DND-41 (cell line): ENCODE results near the gene BYSL.

Source experiments
- ATAC-seq: fragments of 200-7000 bp; cut with Tn5 transposase; 3 replicates; pipeline ENCODE4 v1.9.1; 2021; ENCODE audit warnings: low read depth; ENCODE audit not compliant: insufficient read depth
- DNase-seq: peaks from one replicate; pipeline ENCODE4 v3.0.0-alpha.2; 2020
- H2AFZ ChIP-seq: 2 replicates; pipeline ENCODE4 v1.6.0; 2012; ENCODE audit warnings: low read depth, low read length
- H3K27ac ChIP-seq: 2 replicates; pipeline ENCODE4 v1.5.1; 2012; ENCODE audit warnings: low read length, inconsistent platforms
- H3K27me3 ChIP-seq: fragments of 200-600 bp; sonication (generic); 2 replicates; pipeline ENCODE4 v1.6.0; 2012; ENCODE audit warnings: low read length, mild to moderate bottlenecking, inconsistent platforms; ENCODE audit not compliant: insufficient read depth, poor library complexity
- H3K36me3 ChIP-seq: 2 replicates; pipeline ENCODE4 v1.5.1; 2012; ENCODE audit warnings: low read length, inconsistent platforms; ENCODE audit not compliant: insufficient read depth
- H3K4me1 ChIP-seq: 2 replicates; pipeline ENCODE4 v1.5.1; 2012; ENCODE audit warnings: mild to moderate bottlenecking, low read length; ENCODE audit not compliant: insufficient read depth
- H3K4me2 ChIP-seq: 2 replicates; pipeline ENCODE4 v1.6.0; 2012; ENCODE audit warnings: mild to moderate bottlenecking, moderate library complexity, low read length, inconsistent platforms; ENCODE audit not compliant: insufficient read depth
- H3K4me3 ChIP-seq, 2 experiments: fragments of 200-600 bp in 1 of 2; shearing (Covaris generic) in 1 of 2; 2 replicates each; pipeline ENCODE4 v1.5.1; 2012 to 2016; ENCODE audit warnings: inconsistent platforms in 2 of 2, low read length in 2 of 2, mild to moderate bottlenecking in 2 of 2, low read depth in 1 of 2, moderate library complexity in 1 of 2
- H3K79me2 ChIP-seq: 2 replicates; pipeline ENCODE4 v1.6.0; 2012; ENCODE audit warnings: low read length, inconsistent platforms; ENCODE audit not compliant: insufficient read depth
- H3K9ac ChIP-seq: 2 replicates; pipeline ENCODE4 v1.6.0; 2012; ENCODE audit warnings: low read depth, mild to moderate bottlenecking, inconsistent platforms, low read length, moderate library complexity
- H3K9me3 ChIP-seq: 2 replicates; pipeline ENCODE4 v1.5.1; 2012; ENCODE audit warnings: low read length, moderate library complexity, mild to moderate bottlenecking, inconsistent platforms; ENCODE audit not compliant: insufficient read depth, severe bottlenecking
- H4K20me1 ChIP-seq: 2 replicates; pipeline ENCODE4 v1.6.0; 2012; ENCODE audit warnings: low read length; ENCODE audit not compliant: insufficient read depth
- EZH2 ChIP-seq: IDR thresholded peaks from 3 replicates; pipeline ENCODE4 v1.6.1; 2012; ENCODE audit warnings: borderline replicate concordance, low read depth, mild to moderate bottlenecking, moderate library complexity, low read length, inconsistent platforms; ENCODE audit not compliant: severe bottlenecking
- TF ChIP-seq, protein P1 (sequence below): IDR thresholded peaks from 2 replicates; pipeline ENCODE4 v1.5.1; 2012; ENCODE audit warnings: borderline replicate concordance, low read length, moderate library complexity, mild to moderate bottlenecking; ENCODE audit not compliant: poor library complexity, severe bottlenecking; ENCODE audit errors: extremely low read depth

Gene BYSL

DNA sequence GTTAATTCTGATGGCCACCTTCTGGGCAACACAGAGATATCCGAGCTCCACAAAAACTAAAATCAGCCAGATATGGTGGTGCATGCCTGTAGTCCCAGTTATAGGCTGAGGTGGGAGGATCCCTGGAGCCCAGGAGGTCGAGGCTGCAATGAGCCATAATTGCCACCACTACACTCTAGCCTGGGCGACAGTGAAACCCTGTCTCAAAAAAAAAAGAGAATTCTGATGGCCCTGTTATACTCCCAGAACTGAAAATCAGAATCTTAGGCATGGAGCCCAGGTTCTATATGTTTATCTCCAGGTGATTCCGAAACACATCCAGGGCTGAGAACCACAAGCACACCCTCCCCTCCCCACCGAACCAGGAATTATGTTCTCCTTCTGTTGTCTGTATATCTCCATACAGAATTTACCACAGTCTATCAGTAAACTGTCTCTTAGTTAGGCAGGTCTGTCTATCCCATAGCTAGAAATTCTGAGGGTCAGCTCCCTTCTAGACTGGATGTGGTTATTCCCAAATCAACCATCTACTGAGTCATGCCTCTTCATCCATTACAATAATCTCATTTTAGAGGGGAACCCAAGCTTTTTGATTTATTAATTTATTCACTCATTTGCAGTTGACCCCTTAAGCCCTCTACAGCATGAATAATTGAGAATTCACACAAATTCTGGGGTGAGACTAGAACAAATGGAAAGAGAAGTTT, 45.1 kb downstream of the BYSL start:
- no peak overlapping the region for H3K9ac ChIP-seq
- peaks cover 8% of the 10 kb centered on the region for H3K79me2 ChIP-seq
- H3K27ac ChIP-seq, result no peak overlapping the region
- H3K4me3 ChIP-seq, result no peak overlapping the region
- no peaks in the 10 kb centered on the region for H3K9me3 ChIP-seq
- peaks cover 12% of the 10 kb centered on the region for H3K4me1 ChIP-seq
- no peak for ATAC-seq
- H4K20me1 ChIP-seq, result no peaks in the 10 kb centered on the region
- no peak overlapping the region for H3K4me2 ChIP-seq
- TF ChIP-seq, protein P1, sequence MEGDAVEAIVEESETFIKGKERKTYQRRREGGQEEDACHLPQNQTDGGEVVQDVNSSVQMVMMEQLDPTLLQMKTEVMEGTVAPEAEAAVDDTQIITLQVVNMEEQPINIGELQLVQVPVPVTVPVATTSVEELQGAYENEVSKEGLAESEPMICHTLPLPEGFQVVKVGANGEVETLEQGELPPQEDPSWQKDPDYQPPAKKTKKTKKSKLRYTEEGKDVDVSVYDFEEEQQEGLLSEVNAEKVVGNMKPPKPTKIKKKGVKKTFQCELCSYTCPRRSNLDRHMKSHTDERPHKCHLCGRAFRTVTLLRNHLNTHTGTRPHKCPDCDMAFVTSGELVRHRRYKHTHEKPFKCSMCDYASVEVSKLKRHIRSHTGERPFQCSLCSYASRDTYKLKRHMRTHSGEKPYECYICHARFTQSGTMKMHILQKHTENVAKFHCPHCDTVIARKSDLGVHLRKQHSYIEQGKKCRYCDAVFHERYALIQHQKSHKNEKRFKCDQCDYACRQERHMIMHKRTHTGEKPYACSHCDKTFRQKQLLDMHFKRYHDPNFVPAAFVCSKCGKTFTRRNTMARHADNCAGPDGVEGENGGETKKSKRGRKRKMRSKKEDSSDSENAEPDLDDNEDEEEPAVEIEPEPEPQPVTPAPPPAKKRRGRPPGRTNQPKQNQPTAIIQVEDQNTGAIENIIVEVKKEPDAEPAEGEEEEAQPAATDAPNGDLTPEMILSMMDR, result no peak
- H3K27me3 ChIP-seq, result no peaks in the 10 kb centered on the region
- H2AFZ ChIP-seq, result no peak overlapping the region
- no peak for DNase-seq
- H3K36me3 ChIP-seq, result peaks cover 5% of the 10 kb centered on the region; the same call in 1 of the 2 replicates

DNA sequence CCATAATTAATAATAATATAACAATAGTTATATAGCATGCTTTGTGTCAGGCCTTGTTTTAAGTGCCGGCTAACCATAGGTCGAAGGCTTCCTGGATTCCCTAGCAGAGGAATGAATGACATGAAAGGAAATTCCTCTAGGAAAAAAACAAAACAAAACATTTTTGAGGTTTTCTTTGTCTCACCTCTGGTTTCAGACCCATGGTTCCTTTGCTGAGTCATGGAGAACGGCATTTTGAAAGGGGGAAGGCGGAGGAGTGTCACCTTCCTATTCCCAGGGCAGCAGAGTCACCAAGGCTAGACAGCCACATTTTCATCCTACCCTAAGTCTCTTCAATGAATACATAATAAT, 45.6 kb downstream of the BYSL start:
- H3K79me2 ChIP-seq, result peaks cover 10% of the 10 kb centered on the region
- no peaks in the 10 kb centered on the region for H3K9me3 ChIP-seq
- H4K20me1 ChIP-seq, result no peaks in the 10 kb centered on the region
- ATAC-seq (no peak), DNase-seq (no peak)
- TF ChIP-seq EZH2, result no peak
- TF ChIP-seq, protein P1, result no peak
- no peak overlapping the region for H3K4me3 ChIP-seq
- no peak overlapping the region for H2AFZ ChIP-seq
- H3K27me3 ChIP-seq, result no peaks in the 10 kb centered on the region
- peaks cover 15% of the 10 kb centered on the region for H3K4me1 ChIP-seq
- no peak overlapping the region for H3K4me2 ChIP-seq
- peaks cover 5% of the 10 kb centered on the region; the same call in 1 of the 2 replicates for H3K36me3 ChIP-seq
- H3K27ac ChIP-seq, result no peak overlapping the region
- no peak overlapping the region for H3K9ac ChIP-seq

DNA sequence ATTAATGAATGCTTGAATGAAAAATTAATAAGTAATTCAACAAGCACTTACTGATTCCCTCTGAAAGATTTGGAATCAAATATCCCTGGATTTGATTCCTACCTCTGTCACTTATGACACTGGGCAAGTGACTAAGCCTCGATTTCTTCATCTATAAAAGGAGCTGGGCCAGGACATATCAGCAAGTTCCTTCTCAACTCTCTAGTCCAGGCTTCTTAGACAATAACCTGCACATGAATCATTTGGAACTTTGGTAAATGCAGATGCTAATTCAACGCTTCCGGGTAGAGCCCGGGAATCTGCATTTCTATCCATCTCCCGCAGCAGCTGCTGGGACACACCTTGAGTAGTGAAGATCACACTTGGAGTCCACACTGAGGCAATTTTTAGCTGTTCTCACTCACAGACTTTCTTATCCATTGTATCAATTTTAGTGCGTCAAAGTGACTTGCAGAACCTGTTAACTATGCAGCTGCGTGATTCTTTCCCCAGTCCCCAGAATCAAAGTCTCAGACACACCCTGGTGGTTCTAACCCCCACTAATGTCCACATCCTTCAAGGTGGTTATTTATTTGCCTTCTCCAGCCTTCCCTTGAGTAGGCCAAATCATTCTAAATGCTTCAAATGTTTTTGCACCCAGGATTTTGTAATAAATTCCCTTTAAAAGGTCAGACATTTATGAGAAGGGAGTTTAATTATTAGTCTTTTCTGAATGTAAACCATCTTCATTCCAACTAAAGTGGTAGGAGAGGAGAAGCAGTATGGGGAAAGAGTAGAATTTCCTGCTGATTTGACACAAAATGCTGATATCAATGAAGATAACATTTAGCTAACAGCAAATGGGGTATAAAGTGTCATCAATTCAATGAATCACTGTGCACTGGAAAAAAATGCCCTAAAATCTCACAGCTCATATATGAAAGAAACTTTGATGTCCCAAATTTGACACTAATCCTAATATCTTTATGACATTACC, 46.3 kb downstream of the BYSL start:
- Histone ChIP-seq H3K79me2 (peaks cover 15% of the 10 kb centered on the region), H4K20me1 (no peaks in the 10 kb centered on the region), H3K4me1 (peaks cover 15% of the 10 kb centered on the region), H3K36me3 (peaks cover 5% of the 10 kb centered on the region; the same call in 1 of the 2 replicates), H3K27me3 (no peaks in the 10 kb centered on the region), H3K4me3 (no peak overlapping the region), H3K9me3 (no peaks in the 10 kb centered on the region), H3K4me2 (no peak overlapping the region), H3K9ac (no peak overlapping the region), H2AFZ (no peak overlapping the region), H3K27ac (no peak overlapping the region)
- ATAC-seq (no peak), DNase-seq (no peak)
- TF ChIP-seq, protein P1, result no peak
- TF ChIP-seq EZH2, result no peak
